ENCODE measurements around the gene POT1.
"Not testable (repeated sequence)": the region's sequence is repeated elsewhere in the genome, so short reads cannot be mapped to it uniquely, and the experiment has no call there.

The POT1 gene

GRCh38 chr7:124929467-124930172 is at the start of gene POT1:
Gene POT1 (minus strand): TSS chr7:124929825. CDS start chr7:124897173, 32,652 bp downstream.
- DNase-seq (ENCODE audit: low read depth in 2 of 2) = peak; percentile 95 to 98

GRCh38 chr7:124975131-124975530 is 45.5 kb upstream of the POT1 start:
- DNase-seq (ENCODE audit: low read depth in 2 of 2) = not testable (repeated sequence)

- DNase-seq (ENCODE audit: low read depth in 2 of 2) = no peak
Observed at GRCh38 chr7:124965553-124965952, 35.9 kb upstream of the POT1 start.

GRCh38 chr7:124959676-124960075 is 30.1 kb upstream of the POT1 start:
- DNase-seq (ENCODE audit: low read depth in 2 of 2) = no peak

GRCh38 chr7:124957952-124958351 is 28.3 kb upstream of the POT1 start:
- DNase-seq (ENCODE audit: low read depth in 2 of 2) = not testable (repeated sequence)

GRCh38 chr7:124956160-124956559 is 26.5 kb upstream of the POT1 start:
- no peak for DNase-seq (ENCODE audit: low read depth in 2 of 2)

GRCh38 chr7:124954790-124955189 is 25.2 kb upstream of the POT1 start:
- DNase-seq (ENCODE audit: low read depth in 2 of 2) = no peak

- DNase-seq (ENCODE audit: low read depth in 2 of 2) = no peak
Observed at GRCh38 chr7:124945680-124946079, 16.1 kb upstream of the POT1 start.

- no peak for DNase-seq (ENCODE audit: low read depth in 2 of 2)
Observed at GRCh38 chr7:124943472-124943871, 13.8 kb upstream of the POT1 start.

GRCh38 chr7:124942399-124942798 is 12.8 kb upstream of the POT1 start:
- DNase-seq (ENCODE audit: low read depth in 2 of 2) = no peak

GRCh38 chr7:124940306-124940705 is 10.7 kb upstream of the POT1 start:
- no peak for DNase-seq (ENCODE audit: low read depth in 2 of 2)

- no peak for DNase-seq (ENCODE audit: low read depth in 2 of 2)
Observed at GRCh38 chr7:124938128-124938527, 8.5 kb upstream of the POT1 start.

- DNase-seq (ENCODE audit: low read depth in 2 of 2) = no peak
Observed at GRCh38 chr7:124937076-124937475, 7.5 kb upstream of the POT1 start.

GRCh38 chr7:124934841-124935240 is 5.2 kb upstream of the POT1 start:
- DNase-seq (ENCODE audit: low read depth in 2 of 2) = no peak

GRCh38 chr7:124930655-124931597 is 1.3 kb upstream of the POT1 start:
- DNase-seq (ENCODE audit: low read depth in 2 of 2) = no peak

GRCh38 chr7:124930173-124930623 is 573 bp upstream of the POT1 start:
- DNase-seq (ENCODE audit: low read depth in 2 of 2) = no peak

GRCh38 chr7:124924906-124925305 is 4.7 kb downstream of the POT1 start:
- no peak for DNase-seq (ENCODE audit: low read depth in 2 of 2)

GRCh38 chr7:124922200-124922599 is 7.4 kb downstream of the POT1 start:
- no peak for DNase-seq (ENCODE audit: low read depth in 2 of 2)

GRCh38 chr7:124919841-124920240 is 9.8 kb downstream of the POT1 start:
- no peak for DNase-seq (ENCODE audit: low read depth in 2 of 2)

GRCh38 chr7:124918662-124919061 is 11.0 kb downstream of the POT1 start:
- no peak for DNase-seq (ENCODE audit: low read depth in 2 of 2)

- no peak for DNase-seq (ENCODE audit: low read depth in 2 of 2)
Observed at GRCh38 chr7:124915242-124915641, 14.4 kb downstream of the POT1 start.

GRCh38 chr7:124914298-124914697 is 15.3 kb downstream of the POT1 start:
- no peak for DNase-seq (ENCODE audit: low read depth in 2 of 2)

- DNase-seq (ENCODE audit: low read depth in 2 of 2) = no peak
Observed at GRCh38 chr7:124912972-124913371, 16.7 kb downstream of the POT1 start.

Measured in stimulated activated CD8-positive, alpha-beta memory T cell treated with anti-CD3 and anti-CD28 coated beads, Interleukin-15, amount 100 ng/mL, for 4 hours (primary cell).